Ovary (tissue), 3 donors: ENCODE results near the gene PCDHB11.

Experiments used
- CTCF ChIP-seq, 3 donors: fragments of 450-650 bp in 2 of 3; fragments of 200-600 bp in 1 of 3; IDR thresholded peaks; one replicate each; pipeline versions ENCODE4 v1.5.1 to v1.8.0; 2016 to 2022; ENCODE audit warnings: antibody characterized with exemption in 3 of 3, mild to moderate bottlenecking in 1 of 3
- POLR2A ChIP-seq: fragments of 450-650 bp; IDR thresholded peaks from one replicate; pipeline ENCODE4 v1.6.1; 2017; ENCODE audit warnings: antibody characterized with exemption, mild to moderate bottlenecking, moderate library complexity
- donor health status: DM: no; HTN: no; CAD: no.

- no peak for TF ChIP-seq POLR2A
- no peak for TF ChIP-seq CTCF (IDR thresholded peaks at IDR 0.05)
Observed at GRCh38 chr5:141223112-141223783, 23.8 kb downstream of the PCDHB11 start, which contains the start of gene PCDHB14.
